HG03135 (cell line): Measurements from ENCODE around the gene MIDN.

ENCODE experiments used
- ATAC-seq: cut with Tn5 transposase; IDR thresholded peaks from one replicate; pipeline ENCODE4 v1.9.1; 2021; ENCODE audit warnings: mild to moderate bottlenecking, moderate library complexity; ENCODE audit not compliant: unreplicated experiment

Gene MIDN

GRCh38 chr19:1232652-1233072 lies 15.7 kb upstream of the MIDN start:
- no peak for ATAC-seq

GRCh38 chr19:1233115-1233667 lies 15.2 kb upstream of the MIDN start:
- ATAC-seq: no peak

GRCh38 chr19:1234051-1234954 lies 14.1 kb upstream of the MIDN start:
- no peak for ATAC-seq

- no peak for ATAC-seq
These were observed 13.4 kb upstream of the MIDN start for GRCh38 chr19:1234955-1235380.

GRCh38 chr19:1235625-1236538 lies 12.5 kb upstream of the MIDN start:
- ATAC-seq: no peak

- no peak for ATAC-seq
These were observed 11.8 kb upstream of the MIDN start for GRCh38 chr19:1236576-1236975.

- ATAC-seq: no peak
These were observed 11.2 kb upstream of the MIDN start for GRCh38 chr19:1237027-1237659.

- ATAC-seq: no peak
These were observed 10.5 kb upstream of the MIDN start, which contains the start of gene CBARP for GRCh38 chr19:1237754-1238368. CBARP (minus strand) TSS chr19:1238005; CDS start chr19:1236100, 1,905 bp downstream.

GRCh38 chr19:1238369-1239303 lies 9.7 kb upstream of the MIDN start:
- no peak for ATAC-seq

- ATAC-seq: no peak
These were observed 9.0 kb upstream of the MIDN start for GRCh38 chr19:1239420-1239795.

- peak; percentile 25 for ATAC-seq
These were observed 8.3 kb upstream of the MIDN start for GRCh38 chr19:1239796-1240737.

- ATAC-seq: no peak
These were observed 7.5 kb upstream of the MIDN start for GRCh38 chr19:1240925-1241324.

- peak; percentile 49 for ATAC-seq
These were observed 6.8 kb upstream of the MIDN start, which contains the start of gene ATP5F1D for GRCh38 chr19:1241417-1242095. ATP5F1D (plus strand) TSS chr19:1241751; CDS start chr19:1241851, 100 bp downstream.

- no peak for ATAC-seq
These were observed 4.4 kb upstream of the MIDN start for GRCh38 chr19:1243768-1244692.

GRCh38 chr19:1244693-1245451 lies 3.5 kb upstream of the MIDN start:
- no peak for ATAC-seq
